A673 (cell line): ENCODE data around the gene HTR3B. TPM values are rescaled to one million over a fixed set of nuclear protein-coding genes. Genes with fewer than 3 reads are reported as not detected.

ENCODE experiments used
- BruUV-seq: library from RNA; stranded (reverse); fragments of 400-500 nt; replicated peaks from 2 replicates; lab custom pipeline; 2021; lab: Mats Ljungman, UMichigan
- CTCF ChIA-PET: fragments of 300-600 bp; sonication (Branson Sonifier 250); formaldehyde crosslinking; loops from one replicate; lab custom pipeline; 2022; ENCODE audit warnings: antibody characterized with exemption; lab: Charles Lee
- POLR2A ChIA-PET: fragments of 300-600 bp; sonication (Branson Sonifier 250); formaldehyde crosslinking; loops from one replicate; lab custom pipeline; 2022; ENCODE audit warnings: antibody characterized with exemption; ENCODE audit not compliant: low non-redundant PET; lab: Charles Lee
- DNase-seq: peaks from one replicate; pipeline ENCODE4 v3.0.0-alpha.2; 2015; ENCODE audit warnings: low spot score
- H3K27ac ChIP-seq: fragments of 200-600 bp; sonication (generic); 2 replicates; pipeline ENCODE4 v1.5.1; 2016; ENCODE audit warnings: mixed run types, low read depth, mild to moderate bottlenecking, mixed read lengths, antibody characterized with exemption, low read length; ENCODE audit not compliant: poor library complexity, severe bottlenecking
- H3K27me3 ChIP-seq: fragments of 200-600 bp; sonication (generic); replicated peaks from 2 replicates; pipeline ENCODE4 v1.6.1; 2017; ENCODE audit warnings: mixed run types, low read depth, mild to moderate bottlenecking, mixed read lengths, antibody characterized with exemption, low read length; ENCODE audit not compliant: insufficient read depth, poor library complexity
- H3K36me3 ChIP-seq: fragments of 200-600 bp; sonication (generic); 2 replicates; pipeline ENCODE4 v1.6.1; 2016; ENCODE audit warnings: mixed run types, mild to moderate bottlenecking, mixed read lengths, antibody characterized with exemption, low read length; ENCODE audit not compliant: insufficient read depth, poor library complexity, severe bottlenecking
- H3K4me1 ChIP-seq: fragments of 200-600 bp; sonication (generic); 2 replicates; pipeline ENCODE4 v1.6.1; 2017; ENCODE audit warnings: mixed run types, mild to moderate bottlenecking, mixed read lengths, antibody characterized with exemption, low read length; ENCODE audit not compliant: insufficient read depth, poor library complexity, severe bottlenecking
- H3K4me3 ChIP-seq: fragments of 200-600 bp; sonication (generic); 2 replicates; pipeline ENCODE4 v1.5.1; 2016; ENCODE audit warnings: low read depth, mixed run types, mild to moderate bottlenecking, mixed read lengths, low read length; ENCODE audit not compliant: poor library complexity, severe bottlenecking
- H3K9me3 ChIP-seq: fragments of 200-600 bp; sonication (generic); 2 replicates; pipeline ENCODE4 v1.6.1; 2016; ENCODE audit warnings: mixed run types, low read depth, mild to moderate bottlenecking, mixed read lengths, antibody characterized with exemption, low read length; ENCODE audit not compliant: poor library complexity, severe bottlenecking
- EZH2 ChIP-seq: fragments of 200-600 bp; sonication (generic); IDR thresholded peaks from 2 replicates; pipeline ENCODE4 v1.6.1; 2017; ENCODE audit warnings: borderline replicate concordance, low read depth, mild to moderate bottlenecking, mixed read lengths, antibody characterized with exemption, low read length; ENCODE audit not compliant: poor library complexity, severe bottlenecking
- intact Hi-C: fragments of 100-400 bp; cut with micrococcal nuclease; formaldehyde crosslinking; loops from one replicate; pipeline ENCODE4 v1.10.0; 2022; ENCODE audit not compliant: unreplicated experiment
- total RNA-seq: library from RNA; stranded (reverse); gene quantifications from 2 replicates; pipeline ENCODE4 v1.2.3, GENCODE V29; 2021
- TF ChIP-seq, protein P1 (sequence below): fragments of 300-800, 200-600 bp; sonication (generic); conservative IDR thresholded peaks from 2 replicates; pipeline ENCODE4 v1.5.1; 2017; ENCODE audit warnings: low read depth, mild to moderate bottlenecking, antibody characterized with exemption, low read length, moderate library complexity, mixed read lengths

The HTR3B gene
- total RNA-seq, 1 experiment from 2014 or later: not detected

DNA sequence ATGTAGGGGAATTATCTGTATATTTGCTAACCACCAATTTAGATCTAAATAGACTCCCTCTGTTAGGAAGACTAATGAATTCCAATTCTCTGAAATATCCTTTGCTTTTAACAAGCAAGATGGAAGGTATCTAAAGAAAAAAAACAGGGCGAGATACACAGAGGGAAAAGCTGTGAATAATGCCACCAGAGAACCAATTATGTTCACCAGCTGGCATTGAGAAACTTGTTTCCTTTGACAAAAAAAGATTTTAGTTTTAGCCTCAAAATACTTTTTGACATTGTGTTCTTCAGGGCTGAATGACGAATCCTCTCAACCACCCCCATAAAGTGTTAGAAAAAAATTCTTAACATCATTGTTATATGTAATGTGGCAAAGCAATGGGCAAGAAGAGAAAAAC, 19.0 kb downstream of the HTR3B start:
- Histone ChIP-seq H3K27ac (no peak overlapping the region), H3K4me1 (no peaks in the 10 kb centered on the region), H3K9me3 (no peaks in the 10 kb centered on the region), H3K27me3 (no peaks in the 10 kb centered on the region), H3K36me3 (no peaks in the 10 kb centered on the region), H3K4me3 (no peak overlapping the region)
- no peak for DNase-seq
- TF ChIP-seq, protein P1, sequence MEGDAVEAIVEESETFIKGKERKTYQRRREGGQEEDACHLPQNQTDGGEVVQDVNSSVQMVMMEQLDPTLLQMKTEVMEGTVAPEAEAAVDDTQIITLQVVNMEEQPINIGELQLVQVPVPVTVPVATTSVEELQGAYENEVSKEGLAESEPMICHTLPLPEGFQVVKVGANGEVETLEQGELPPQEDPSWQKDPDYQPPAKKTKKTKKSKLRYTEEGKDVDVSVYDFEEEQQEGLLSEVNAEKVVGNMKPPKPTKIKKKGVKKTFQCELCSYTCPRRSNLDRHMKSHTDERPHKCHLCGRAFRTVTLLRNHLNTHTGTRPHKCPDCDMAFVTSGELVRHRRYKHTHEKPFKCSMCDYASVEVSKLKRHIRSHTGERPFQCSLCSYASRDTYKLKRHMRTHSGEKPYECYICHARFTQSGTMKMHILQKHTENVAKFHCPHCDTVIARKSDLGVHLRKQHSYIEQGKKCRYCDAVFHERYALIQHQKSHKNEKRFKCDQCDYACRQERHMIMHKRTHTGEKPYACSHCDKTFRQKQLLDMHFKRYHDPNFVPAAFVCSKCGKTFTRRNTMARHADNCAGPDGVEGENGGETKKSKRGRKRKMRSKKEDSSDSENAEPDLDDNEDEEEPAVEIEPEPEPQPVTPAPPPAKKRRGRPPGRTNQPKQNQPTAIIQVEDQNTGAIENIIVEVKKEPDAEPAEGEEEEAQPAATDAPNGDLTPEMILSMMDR: no peak
- TF ChIP-seq EZH2: no peak
- ChIA-PET CTCF (interaction anchor here (0.5 kb wide), 1 partner anchor 18 kb away, joined by 3 read pairs; no protein-coding TSS in a partner anchor), POLR2A (no interaction called here)
- intact Hi-C loops: no loop called here
- BruUV-seq: no TSS peak

DNA sequence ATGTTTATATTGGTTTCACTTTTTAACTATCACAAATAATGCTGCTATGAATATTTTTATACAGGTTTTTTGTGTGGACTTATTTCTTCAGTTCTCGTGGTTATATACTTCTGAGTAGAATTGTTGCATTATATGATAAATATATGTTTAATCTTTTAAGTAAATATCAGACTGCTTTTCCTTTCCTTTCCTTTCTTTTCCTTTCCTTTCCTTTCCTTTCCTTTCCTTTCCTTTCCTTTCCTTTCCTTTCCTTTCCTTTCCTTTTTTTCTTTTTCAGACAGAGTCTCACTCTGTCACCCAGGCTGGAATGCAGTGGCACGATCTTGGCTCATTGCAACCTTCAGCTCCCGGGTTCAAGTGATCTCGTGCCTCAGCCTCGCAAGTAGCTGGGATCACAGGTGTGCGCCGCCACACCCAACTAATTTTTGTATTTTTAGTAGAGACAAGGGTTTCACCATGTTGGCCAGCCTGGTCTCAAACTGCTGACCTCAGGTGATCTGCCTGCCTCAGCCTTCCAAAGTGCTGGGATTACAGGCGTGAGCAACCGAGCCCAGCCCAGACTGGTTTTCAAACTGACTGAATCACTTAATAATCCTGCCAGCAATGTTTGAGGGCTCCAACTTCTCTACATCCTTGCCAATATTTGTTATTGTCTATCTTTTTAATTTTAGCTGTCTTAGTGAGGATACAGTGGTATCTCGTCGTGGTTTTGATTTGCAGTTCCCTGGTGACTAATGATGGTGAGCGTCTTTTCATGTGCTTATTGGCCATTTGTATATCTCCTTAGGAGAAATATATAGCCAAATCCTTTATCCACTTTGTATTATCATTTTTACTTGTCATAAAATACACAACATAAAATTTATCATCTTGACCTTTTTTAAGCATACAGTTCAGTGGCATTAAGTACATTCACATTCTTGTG, 21.9 kb downstream of the HTR3B start:
- H3K27me3 ChIP-seq: peaks cover 9% of the 10 kb centered on the region
- BruUV-seq: no TSS peak
- POLR2A ChIA-PET: no interaction called here

DNA sequence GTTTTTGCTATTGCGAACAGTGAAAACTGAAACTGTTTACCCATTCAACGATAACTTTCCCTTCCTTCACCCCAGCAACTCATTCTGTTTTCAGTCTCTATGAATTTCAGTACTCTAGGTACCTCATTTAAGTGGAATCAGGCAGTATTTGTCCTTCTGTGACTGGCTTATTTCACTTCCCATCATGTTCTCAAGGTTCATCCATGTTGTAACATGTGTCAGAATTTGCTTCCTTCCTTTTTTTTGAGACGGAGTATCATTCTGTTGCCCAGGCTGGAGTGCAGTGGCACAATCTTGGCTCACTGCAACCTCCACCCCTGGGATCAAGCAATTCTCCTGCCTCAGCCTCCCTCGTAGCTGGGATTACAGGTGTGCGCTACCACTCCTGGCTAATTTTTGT, 23.7 kb downstream of the HTR3B start:
- no TSS peak for BruUV-seq
- POLR2A ChIA-PET: no interaction called here
- intact Hi-C loops: no loop called here
- no peaks in the 10 kb centered on the region for H3K36me3 ChIP-seq
- H3K9me3 ChIP-seq: no peaks in the 10 kb centered on the region
- no peak overlapping the region for H3K4me3 ChIP-seq
- CTCF ChIA-PET: no interaction called here
- H3K4me1 ChIP-seq: no peaks in the 10 kb centered on the region
- H3K27me3 ChIP-seq: peaks cover 9% of the 10 kb centered on the region
- TF ChIP-seq, protein P1: no peak
- no peak for TF ChIP-seq EZH2
- H3K27ac ChIP-seq: no peak overlapping the region
- no peak for DNase-seq

More for the DNA sequence above, 21.9 kb downstream of the HTR3B start:
- CTCF ChIA-PET: no interaction called here
- H3K36me3 ChIP-seq: no peaks in the 10 kb centered on the region
- no peak overlapping the region for H3K4me3 ChIP-seq
- no peak for TF ChIP-seq EZH2
- intact Hi-C loops: no loop called here
- DNase-seq: no peak
- H3K9me3 ChIP-seq: no peaks in the 10 kb centered on the region
- H3K4me1 ChIP-seq: no peaks in the 10 kb centered on the region
- no peak overlapping the region for H3K27ac ChIP-seq
